C4-2B (cell line): ENCODE measurements around the gene TBC1D3K.
"Not testable (repeated sequence)": the region's sequence is repeated elsewhere in the genome, so short reads cannot be mapped to it uniquely, and the experiment has no call there.

Source experiments
- H3K27ac ChIP-seq: fragments of 450-650 bp; 2 replicates; pipeline ENCODE4 v1.5.1; 2017
- CTCF ChIP-seq: fragments of 450-650 bp; conservative IDR thresholded peaks from 2 replicates; pipeline ENCODE4 v1.5.1; 2017; ENCODE audit warnings: mild to moderate bottlenecking
- ZFX ChIP-seq: fragments of 450-650 bp; IDR thresholded peaks from 2 replicates; pipeline ENCODE4 v1.6.1; 2017

The TBC1D3K gene

GRCh38 chr17:37924115-37924514 lies at the start of gene TBC1D3K:
TBC1D3K (plus strand) TSS chr17:37924415; CDS start chr17:37926000, 1,585 bp downstream.
- not testable (repeated sequence) for H3K27ac ChIP-seq

- no peak overlapping the region for H3K27ac ChIP-seq
- TF ChIP-seq CTCF (no peak), ZFX (no peak)
Measured at GRCh38 chr17:37884516-37884915, 39.7 kb upstream of the TBC1D3K start.

GRCh38 chr17:37885136-37885535 lies 39.1 kb upstream of the TBC1D3K start:
- H3K27ac ChIP-seq: no peak overlapping the region
- no peak for TF ChIP-seq ZFX

GRCh38 chr17:37888881-37889280 lies 35.3 kb upstream of the TBC1D3K start:
- TF ChIP-seq CTCF (no peak), ZFX (no peak)
- H3K27ac ChIP-seq: no peak overlapping the region

GRCh38 chr17:37896961-37897360 lies 27.3 kb upstream of the TBC1D3K start:
- not testable (repeated sequence) for H3K27ac ChIP-seq
